Measurements from ENCODE around the gene ATP1B4.
A peak's percentile ranks its signal among the peaks of the same experiment; 100 is the strongest.
"Not testable (repeated sequence)": the region's sequence is repeated elsewhere in the genome, so short reads cannot be mapped to it uniquely, and the experiment has no call there.

ATP1B4 gene

GRCh38 chrX:120361764-120362305 is at the start of gene ATP1B4:
Gene ATP1B4 (plus strand): TSS chrX:120362089. CDS start chrX:120362169, 80 bp downstream.
- DNase-seq (ENCODE audit: low read depth), result no peak

- DNase-seq (ENCODE audit: low read depth), result no peak
Observed at GRCh38 chrX:120315776-120316175, 46.1 kb upstream of the ATP1B4 start.

GRCh38 chrX:120316587-120317283 is 45.2 kb upstream of the ATP1B4 start:
- no peak for DNase-seq (ENCODE audit: low read depth)

- no peak for DNase-seq (ENCODE audit: low read depth)
Observed at GRCh38 chrX:120318411-120318810, 43.5 kb upstream of the ATP1B4 start.

GRCh38 chrX:120321520-120322281 is 40.2 kb upstream of the ATP1B4 start:
- DNase-seq (ENCODE audit: low read depth), result no peak

GRCh38 chrX:120331116-120331515 is 30.8 kb upstream of the ATP1B4 start:
- DNase-seq (ENCODE audit: low read depth), result no peak

- DNase-seq (ENCODE audit: low read depth), result no peak
Observed at GRCh38 chrX:120332394-120332793, 29.5 kb upstream of the ATP1B4 start.

- no peak for DNase-seq (ENCODE audit: low read depth)
Observed at GRCh38 chrX:120334151-120334550, 27.7 kb upstream of the ATP1B4 start.

GRCh38 chrX:120334603-120335002 is 27.3 kb upstream of the ATP1B4 start:
- DNase-seq (ENCODE audit: low read depth), result no peak

GRCh38 chrX:120335289-120335688 is 26.6 kb upstream of the ATP1B4 start:
- no peak for DNase-seq (ENCODE audit: low read depth)

GRCh38 chrX:120336899-120337298 is 25.0 kb upstream of the ATP1B4 start:
- no peak for DNase-seq (ENCODE audit: low read depth)

- not testable (repeated sequence) for DNase-seq (ENCODE audit: low read depth)
Observed at GRCh38 chrX:120344566-120344965, 17.3 kb upstream of the ATP1B4 start.

GRCh38 chrX:120350450-120351138 is 11.3 kb upstream of the ATP1B4 start:
- no peak for DNase-seq (ENCODE audit: low read depth)

GRCh38 chrX:120356084-120356483 is 5.8 kb upstream of the ATP1B4 start:
- DNase-seq (ENCODE audit: low read depth), result peak; percentile 6

- no peak for DNase-seq (ENCODE audit: low read depth)
Observed at GRCh38 chrX:120357186-120357585, 4.7 kb upstream of the ATP1B4 start.

- DNase-seq (ENCODE audit: low read depth), result no peak
Observed at GRCh38 chrX:120358737-120359456, 3.0 kb upstream of the ATP1B4 start.

- no peak for DNase-seq (ENCODE audit: low read depth)
Observed at GRCh38 chrX:120365320-120365719, 3.4 kb downstream of the ATP1B4 start.

GRCh38 chrX:120365968-120366367 is 4.1 kb downstream of the ATP1B4 start:
- DNase-seq (ENCODE audit: low read depth), result no peak

GRCh38 chrX:120366794-120367193 is 4.9 kb downstream of the ATP1B4 start:
- DNase-seq (ENCODE audit: low read depth), result no peak

GRCh38 chrX:120367402-120368109 is 5.7 kb downstream of the ATP1B4 start:
- no peak for DNase-seq (ENCODE audit: low read depth)

GRCh38 chrX:120372667-120373370 is 10.9 kb downstream of the ATP1B4 start:
- DNase-seq (ENCODE audit: low read depth), result no peak
